Adrenal gland (tissue), 12 donors: ENCODE measurements around the gene ARHGAP36. TPM values are rescaled to one million over a fixed set of nuclear protein-coding genes. Genes with fewer than 3 reads are reported as not detected.

Source experiments
- DNase-seq, 7 donors: peaks; one replicate each; pipeline ENCODE4 v3.0.0-alpha.2; 2019 to 2020
- H3K27ac ChIP-seq, 5 donors: fragments of 200-600 bp; sonication (generic) in 4 of 5; 1 replicate in 3 of 5; 2 replicates in 2 of 5; pipeline versions ENCODE4 v1.5.1 to v1.8.0; 2016 to 2020; ENCODE audit warnings: mild to moderate bottlenecking in 1 of 5
- H3K27me3 ChIP-seq: fragments of 200-600 bp; 2 replicates; pipeline ENCODE4 v1.8.0; 2021
- H3K36me3 ChIP-seq, 2 donors: fragments of 200-600 bp; replicated peaks in 1 of 2; 1 replicate in 1 of 2; 2 replicates in 1 of 2; pipeline versions ENCODE4 v1.5.1 to v1.8.0; 2018 to 2022
- H3K4me1 ChIP-seq, 2 donors: fragments of 200-600 bp; replicated peaks in 1 of 2; 1 replicate in 1 of 2; 2 replicates in 1 of 2; pipeline versions ENCODE4 v1.5.1 to v1.8.0; 2018 to 2021
- H3K4me3 ChIP-seq, 4 donors: fragments of 200-600 bp; sonication (generic) in 3 of 4; one replicate each; pipeline ENCODE4 v1.5.1; 2016 to 2018
- H3K9me3 ChIP-seq, 3 donors: fragments of 200-600 bp; sonication (generic) in 1 of 3; replicated peaks in 1 of 3; 1 replicate in 2 of 3; 2 replicates in 1 of 3; pipeline versions ENCODE4 v1.5.1 to v1.8.0; 2016 to 2021
- CTCF ChIP-seq, 6 experiments: fragments of 450-650 bp in 4 of 6; fragments of 200-600 bp in 2 of 6; sonication (generic) in 1 of 6; IDR thresholded peaks; 1 replicate in 5 of 6; 2 replicates in 1 of 6; pipeline versions ENCODE4 v1.5.1 to v1.8.0; 2016 to 2021; ENCODE audit warnings: antibody characterized with exemption in 6 of 6, mild to moderate bottlenecking in 2 of 6, moderate library complexity in 1 of 6
- POLR2A ChIP-seq, 2 donors: fragments of 450-650 bp; IDR thresholded peaks; one replicate each; pipeline ENCODE4 v1.6.1; 2017; ENCODE audit warnings: antibody characterized with exemption in 2 of 2, mild to moderate bottlenecking in 2 of 2, moderate library complexity in 1 of 2
- WGBS, 4 donors: extraction: QIAGEN DNeasy Blood & Tissue Kit in 2 of 4; methylation state at CpG; one replicate each; pipeline versions ENCODE4 v1.1.5 to v1.1.7; 2013 to 2017; 5-methylcytosine and 5-hydroxymethylcytosine counted together
- intact Hi-C, 2 donors: fragments of 100-400 bp; cut with DNase I; formaldehyde crosslinking; loops; one replicate each; pipeline versions ENCODE4 v1.14.1 to v1.15.0; 2022 to 2023
- polyA plus RNA-seq, 3 donors: library from polyadenylated mRNA; stranded (reverse); fragments of 200-250 nt in 2 of 3; fragments of 350-450 nt in 1 of 3; fragmentation: Illumina TruSeq in 1 of 3; extraction: RNeasy Lipid Tissue Mini Kit (QIAGEN cat#74804) in 1 of 3; gene quantifications; one replicate each; pipeline ENCODE4 v1.2.3, GENCODE V29; 2013 to 2014
- total RNA-seq, 9 donors: library from RNA; depleted of rRNA in 4 of 9; stranded (reverse); fragments of >200 nt in 4 of 9; fragments of 120-200 nt in 1 of 9; fragmentation: NEBNext Ultra II Directional in 1 of 9; extraction: Animal tissue kit (Norgen Biotek cat#: 25700) in 1 of 9; gene quantifications; one replicate each; pipeline versions ENCODE4 v1.1.0 to v1.2.4, GENCODE V29; 2013 to 2023
- donor health status: healthy with polysubstance abuse.
- donor health status: Bipolar disorder and iron deficiency.
- donor health status: DM: yes; HTN: yes; CAD: no.
- donor health status: DM: no; HTN: no; CAD: no.
- donor health status: DM: no; HTN: no; CAD: no.
- donor health status: DM: yes; HTN: yes; CAD: no.

The ARHGAP36 gene
- total and polyA plus RNA-seq, 12 donors, result 0.12 to 317 (median 13.6) TPM; not detected in 1

- Histone ChIP-seq H3K9me3 (no peaks in the 10 kb centered on the region), H3K27ac (no peak overlapping the region), H3K4me3 (no peak overlapping the region), H3K4me1 (no peaks in the 10 kb centered on the region), H3K27me3 (peaks cover 30% of the 10 kb centered on the region), H3K36me3 (no peaks in the 10 kb centered on the region)
- 51 to 65% (median 57%) methylated on average over 5 of the region's 5 CpGs for WGBS, 4 donors
- no peak for TF ChIP-seq CTCF (IDR thresholded peaks at IDR 0.05)
- TF ChIP-seq POLR2A (IDR thresholded peaks at IDR 0.05), result no peak
- DNase-seq, result no peak
- intact Hi-C loops, result no loop called here
These were observed 12.4 kb upstream of the ARHGAP36 start for GRCh38 chrX:131045726-131046125.

- Histone ChIP-seq H3K36me3 (no peaks in the 10 kb centered on the region), H3K4me3 (no peak overlapping the region), H3K27ac (no peak overlapping the region), H3K4me1 (no peaks in the 10 kb centered on the region), H3K9me3 (no peaks in the 10 kb centered on the region), H3K27me3 (peaks cover 30% of the 10 kb centered on the region)
- no peak for TF ChIP-seq CTCF (IDR thresholded peaks at IDR 0.05)
- TF ChIP-seq POLR2A (IDR thresholded peaks at IDR 0.05), result no peak
- intact Hi-C loops, result no loop called here
- WGBS, 4 donors, result 53 to 63% (median 62%) methylated on average over 5 of the region's 5 CpGs
- DNase-seq, result no peak
These were observed 11.6 kb upstream of the ARHGAP36 start for GRCh38 chrX:131046596-131046995.

GRCh38 chrX:131047180-131047579, 11.0 kb upstream of the ARHGAP36 start:
- H3K27me3 ChIP-seq, result peaks cover 26% of the 10 kb centered on the region
- TF ChIP-seq CTCF (IDR thresholded peaks at IDR 0.05) (no peak), POLR2A (IDR thresholded peaks at IDR 0.05) (no peak)
- 62 to 66% (median 64%) methylated on average over 3 to 9 of the region's 9 CpGs for WGBS, 4 donors

GRCh38 chrX:131053076-131053475, 5.1 kb upstream of the ARHGAP36 start:
- no peaks in the 10 kb centered on the region for H3K36me3 ChIP-seq
- H3K27me3 ChIP-seq, result peaks cover 7% of the 10 kb centered on the region
- H3K9me3 ChIP-seq, result no peaks in the 10 kb centered on the region
- DNase-seq, result no peak
- 63 to 74% (median 73%) methylated on average over 3 to 5 of the region's 5 CpGs for WGBS, 4 donors
- TF ChIP-seq POLR2A (IDR thresholded peaks at IDR 0.05) (no peak), CTCF (IDR thresholded peaks at IDR 0.05) (no peak)
- H3K4me3 ChIP-seq, result no peak overlapping the region
- intact Hi-C loops, result no loop called here
- H3K4me1 ChIP-seq, result no peaks in the 10 kb centered on the region
- H3K27ac ChIP-seq, result no peak overlapping the region

More at GRCh38 chrX:131047180-131047579, 11.0 kb upstream of the ARHGAP36 start:
- intact Hi-C loops, result no loop called here
- DNase-seq, result no peak
- H3K9me3 ChIP-seq, result no peaks in the 10 kb centered on the region
- no peak overlapping the region for H3K4me3 ChIP-seq
- H3K27ac ChIP-seq, result no peak overlapping the region
- no peaks in the 10 kb centered on the region for H3K36me3 ChIP-seq
- no peaks in the 10 kb centered on the region for H3K4me1 ChIP-seq
